SU-DHL-6 (cell line): ENCODE measurements around the gene DYNLL2.

Experiments
- CTCF ChIP-seq: fragments of 200-600 bp; sonication (generic); IDR thresholded peaks from one replicate; pipeline ENCODE4 v1.5.1; 2017; ENCODE audit warnings: antibody characterized with exemption, mild to moderate bottlenecking, low read length, moderate library complexity; ENCODE audit not compliant: insufficient read depth, poor library complexity, severe bottlenecking
- EZH2phosphoT487 ChIP-seq: fragments of 200-600 bp; sonication (generic), shearing (Covaris generic); conservative IDR thresholded peaks from 2 replicates; pipeline ENCODE4 v1.6.1; 2018; ENCODE audit warnings: mild to moderate bottlenecking, antibody characterized with exemption, low read length, moderate library complexity, mixed read lengths

GRCh38 chr17:58119491-58119890, 36.3 kb downstream of the DYNLL2 start:
- no peak for TF ChIP-seq CTCF
- TF ChIP-seq EZH2phosphoT487 = no peak
